Measurements from ENCODE around the gene FARP2.

DNA sequence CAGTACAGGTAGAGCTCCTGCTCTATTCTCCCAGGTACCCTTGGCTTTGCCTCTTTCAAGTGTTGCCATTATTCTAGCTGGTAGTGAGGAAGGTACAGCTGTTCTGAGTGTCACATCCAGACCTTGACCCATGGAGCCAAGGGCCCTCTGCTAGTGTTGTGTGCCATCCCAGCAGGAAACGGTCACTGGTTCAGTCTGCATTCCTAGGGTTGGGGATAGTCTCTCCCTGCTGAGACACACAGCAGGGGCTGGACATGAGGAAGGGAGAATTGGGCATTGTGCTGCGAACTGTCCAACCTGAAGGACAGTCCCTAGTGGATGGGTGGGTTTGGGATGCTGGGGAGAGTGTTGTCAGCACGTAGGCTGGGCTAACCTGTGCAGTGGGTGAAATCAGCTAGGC is 59.1 kb downstream of the FARP2 start:
- TF ChIP-seq EZH2 (IDR thresholded peaks at IDR 0.05; ENCODE audit: borderline replicate concordance, low read length) = no peak
- no peak for TF ChIP-seq CTCF (IDR thresholded peaks at IDR 0.05; ENCODE audit: low read length)
